Measurements from ENCODE around the gene ADRB1. TPM values are rescaled to one million over a fixed set of nuclear protein-coding genes. Genes with fewer than 3 reads are reported as not detected.

ADRB1 gene
- total RNA-seq, 5 donors from 2014 or later (not counting 1 experiment from before 2014, with no cell fraction given), result 0.09 to 0.90 (median 0.30) TPM

- no CpG with 5 or more reads among the region's 3 CpGs for WGBS (ENCODE audit: insufficient coverage)
- Histone ChIP-seq H3K4me1 (ENCODE audit: control insufficient read depth in 1 of 2, extremely low read depth in 1 of 2, insufficient read depth in 2 of 2, low read length in 2 of 2) (peaks cover 0 to 14% of the 10 kb centered on the region in 2 experiments), H3K36me3 (ENCODE audit: control insufficient read depth in 2 of 2, extremely low read depth in 1 of 2, insufficient read depth in 1 of 2, low read length in 1 of 2) (no peaks in the 10 kb centered on the region), H3K4me3 (ENCODE audit: control insufficient read depth in 1 of 2, extremely low read depth in 1 of 2, low read length in 1 of 2) (no peak overlapping the region), H3K27ac (ENCODE audit: low read length) (no peak overlapping the region), H3K27me3 (replicated peaks in 1 of 2; ENCODE audit: control insufficient read depth in 2 of 2, extremely low read depth in 1 of 2, insufficient read depth in 2 of 2, low read length in 1 of 2) (peaks cover 0 to 5% of the 10 kb centered on the region in 2 experiments), H3K9me3 (no peaks in the 10 kb centered on the region)
- DNase-seq (no peak), ATAC-seq (replicated peaks in 1 of 4) (no peak)
- H3K27me3 Mint-ChIP-seq, result peaks cover 3 to 8% of the 10 kb centered on the region in 2 donors
- H3K4me1 Mint-ChIP-seq, result peaks cover 10 to 17% (median 13%) of the 10 kb centered on the region in 3 donors
- H3K36me3 Mint-ChIP-seq, result no peaks in the 10 kb centered on the region
- H3K9me3 Mint-ChIP-seq, result no peaks in the 10 kb centered on the region
- H3K27ac Mint-ChIP-seq, result no peak overlapping the region
- ChIA-PET POLR2A (no interaction called here), CTCF (no interaction called here)
- H3K4me3 Mint-ChIP-seq, result no peak overlapping the region
Observed at GRCh38 chr10:114065049-114065435, 21.4 kb downstream of the ADRB1 start.

GRCh38 chr10:114068054-114068707, 24.5 kb downstream of the ADRB1 start:
- H3K4me3 Mint-ChIP-seq, result no peak overlapping the region
- POLR2A ChIA-PET, result no interaction called here

GRCh38 chr10:114070710-114071109, 27.0 kb downstream of the ADRB1 start:
- Mint-ChIP-seq H3K27me3 (peaks cover 0 to under 1% of the 10 kb centered on the region in 2 donors), H3K27ac (peak overlapping the region; percentile 28 to 52), H3K4me1 (peaks cover 26 to 37% (median 26%) of the 10 kb centered on the region in 3 donors), H3K4me3 (no peak overlapping the region), H3K9me3 (no peaks in the 10 kb centered on the region), H3K36me3 (no peaks in the 10 kb centered on the region)
- Histone ChIP-seq H3K27me3 (replicated peaks in 1 of 2; ENCODE audit: control insufficient read depth in 2 of 2, extremely low read depth in 1 of 2, insufficient read depth in 2 of 2, low read length in 1 of 2) (no peaks in the 10 kb centered on the region), H3K36me3 (ENCODE audit: control insufficient read depth in 2 of 2, extremely low read depth in 1 of 2, insufficient read depth in 1 of 2, low read length in 1 of 2) (no peaks in the 10 kb centered on the region), H3K9me3 (no peaks in the 10 kb centered on the region), H3K4me1 (ENCODE audit: control insufficient read depth in 1 of 2, extremely low read depth in 1 of 2, insufficient read depth in 2 of 2, low read length in 2 of 2) (peaks cover 10 to 14% of the 10 kb centered on the region in 2 experiments), H3K4me3 (ENCODE audit: control insufficient read depth in 1 of 2, extremely low read depth in 1 of 2, low read length in 1 of 2) (no peak overlapping the region), H3K27ac (ENCODE audit: low read length) (no peak overlapping the region)
- ChIA-PET CTCF (no interaction called here), POLR2A (no interaction called here)
- ATAC-seq (replicated peaks in 1 of 4), result no peak
- no peak for DNase-seq
- WGBS (ENCODE audit: insufficient coverage), result no CpG with 5 or more reads among the region's 5 CpGs

More at GRCh38 chr10:114068054-114068707, 24.5 kb downstream of the ADRB1 start:
- no peaks in the 10 kb centered on the region for H3K9me3 Mint-ChIP-seq
- H3K27ac Mint-ChIP-seq, result no peak overlapping the region
- Histone ChIP-seq H3K4me1 (ENCODE audit: control insufficient read depth in 1 of 2, extremely low read depth in 1 of 2, insufficient read depth in 2 of 2, low read length in 2 of 2) (peaks cover 0 to 4% of the 10 kb centered on the region in 2 experiments), H3K27ac (ENCODE audit: low read length) (no peak overlapping the region), H3K4me3 (ENCODE audit: control insufficient read depth in 1 of 2, extremely low read depth in 1 of 2, low read length in 1 of 2) (no peak overlapping the region), H3K36me3 (ENCODE audit: control insufficient read depth in 2 of 2, extremely low read depth in 1 of 2, insufficient read depth in 1 of 2, low read length in 1 of 2) (no peaks in the 10 kb centered on the region), H3K9me3 (no peaks in the 10 kb centered on the region), H3K27me3 (replicated peaks in 1 of 2; ENCODE audit: control insufficient read depth in 2 of 2, extremely low read depth in 1 of 2, insufficient read depth in 2 of 2, low read length in 1 of 2) (peaks cover 0 to under 1% of the 10 kb centered on the region in 2 experiments)
- CTCF ChIA-PET, result interaction anchor here in 1 of 2 donors (0.6 kb wide), 1 partner anchor 242 kb away, joined by 3 read pairs; no protein-coding TSS in a partner anchor
- peaks cover 0 to 6% of the 10 kb centered on the region in 2 donors for H3K27me3 Mint-ChIP-seq
- 90% methylated on average over 2 of the region's 6 CpGs for WGBS (ENCODE audit: insufficient coverage)
- ATAC-seq (replicated peaks in 1 of 4), result no peak
- DNase-seq, result no peak
- peaks cover 16 to 28% (median 16%) of the 10 kb centered on the region in 3 donors for H3K4me1 Mint-ChIP-seq
- no peaks in the 10 kb centered on the region for H3K36me3 Mint-ChIP-seq

- Histone ChIP-seq H3K27ac (ENCODE audit: low read length) (no peak overlapping the region), H3K27me3 (replicated peaks in 1 of 2; ENCODE audit: control insufficient read depth in 2 of 2, extremely low read depth in 1 of 2, insufficient read depth in 2 of 2, low read length in 1 of 2) (no peaks in the 10 kb centered on the region), H3K4me1 (ENCODE audit: control insufficient read depth in 1 of 2, extremely low read depth in 1 of 2, insufficient read depth in 2 of 2, low read length in 2 of 2) (peaks cover 10 to 14% of the 10 kb centered on the region in 2 experiments), H3K4me3 (ENCODE audit: control insufficient read depth in 1 of 2, extremely low read depth in 1 of 2, low read length in 1 of 2) (no peak overlapping the region), H3K36me3 (ENCODE audit: control insufficient read depth in 2 of 2, extremely low read depth in 1 of 2, insufficient read depth in 1 of 2, low read length in 1 of 2) (no peaks in the 10 kb centered on the region), H3K9me3 (no peaks in the 10 kb centered on the region)
- H3K27me3 Mint-ChIP-seq, result no peaks in the 10 kb centered on the region
- H3K27ac Mint-ChIP-seq, result no peak overlapping the region
- peaks cover 26 to 37% (median 26%) of the 10 kb centered on the region in 3 donors for H3K4me1 Mint-ChIP-seq
- 74% methylated on average over 2 of the region's 4 CpGs for WGBS (ENCODE audit: insufficient coverage)
- CTCF ChIA-PET, result no interaction called here
- DNase-seq, result no peak
- no peaks in the 10 kb centered on the region for H3K36me3 Mint-ChIP-seq
- no peak for ATAC-seq (replicated peaks in 1 of 4)
- no peak overlapping the region for H3K4me3 Mint-ChIP-seq
- H3K9me3 Mint-ChIP-seq, result no peaks in the 10 kb centered on the region
- POLR2A ChIA-PET, result no interaction called here
Observed at GRCh38 chr10:114071178-114071577, 27.5 kb downstream of the ADRB1 start.

GRCh38 chr10:114073395-114074186, 29.9 kb downstream of the ADRB1 start:
- H3K9me3 ChIP-seq, result no peaks in the 10 kb centered on the region
- Mint-ChIP-seq H3K9me3 (no peaks in the 10 kb centered on the region), H3K27ac (no peak overlapping the region), H3K4me1 (peaks cover 17 to 27% (median 17%) of the 10 kb centered on the region in 3 donors), H3K27me3 (no peaks in the 10 kb centered on the region), H3K4me3 (peak overlapping the region in 1 of 3 donors; percentile 2), H3K36me3 (no peaks in the 10 kb centered on the region)
- DNase-seq (peak in 25 of 35 experiments; percentile 5 to 46 (median 21)), ATAC-seq (replicated peaks in 1 of 4) (peak; percentile 71 to 90 (median 80))
- H3K36me3 ChIP-seq (ENCODE audit: control insufficient read depth in 2 of 2, extremely low read depth in 1 of 2, insufficient read depth in 1 of 2, low read length in 1 of 2), result no peaks in the 10 kb centered on the region
- no peak overlapping the region for H3K27ac ChIP-seq (ENCODE audit: low read length)
- CTCF ChIA-PET, result no interaction called here
- no peaks in the 10 kb centered on the region for H3K27me3 ChIP-seq (replicated peaks in 1 of 2; ENCODE audit: control insufficient read depth in 2 of 2, extremely low read depth in 1 of 2, insufficient read depth in 2 of 2, low read length in 1 of 2)
- POLR2A ChIA-PET, result interaction anchor here in 1 of 2 donors (0.6 kb wide), 1 partner anchor 11 kb away, joined by 5 read pairs; no protein-coding TSS in a partner anchor
- peaks cover 10 to 12% of the 10 kb centered on the region in 2 experiments for H3K4me1 ChIP-seq (ENCODE audit: control insufficient read depth in 1 of 2, extremely low read depth in 1 of 2, insufficient read depth in 2 of 2, low read length in 2 of 2)
- H3K4me3 ChIP-seq (ENCODE audit: control insufficient read depth in 1 of 2, extremely low read depth in 1 of 2, low read length in 1 of 2), result peak overlapping the region in 1 of 2 donors; percentile 51
- WGBS (ENCODE audit: insufficient coverage), result 42% methylated on average over 7 of the region's 14 CpGs

- Mint-ChIP-seq H3K4me1 (peaks cover 15 to 25% (median 16%) of the 10 kb centered on the region in 3 donors), H3K36me3 (no peaks in the 10 kb centered on the region), H3K27ac (no peak overlapping the region), H3K27me3 (peaks cover 2 to 3% of the 10 kb centered on the region in 2 donors), H3K4me3 (no peak overlapping the region), H3K9me3 (no peaks in the 10 kb centered on the region)
- H3K9me3 ChIP-seq, result no peaks in the 10 kb centered on the region
- POLR2A ChIA-PET, result interaction anchor here in 1 of 2 donors (0.6 kb wide), 1 partner anchor 50 kb away, joined by 4 read pairs; no protein-coding TSS in a partner anchor
- no peaks in the 10 kb centered on the region for H3K27me3 ChIP-seq (replicated peaks in 1 of 2; ENCODE audit: control insufficient read depth in 2 of 2, extremely low read depth in 1 of 2, insufficient read depth in 2 of 2, low read length in 1 of 2)
- H3K36me3 ChIP-seq (ENCODE audit: control insufficient read depth in 2 of 2, extremely low read depth in 1 of 2, insufficient read depth in 1 of 2, low read length in 1 of 2), result no peaks in the 10 kb centered on the region
- ATAC-seq (replicated peaks in 1 of 4), result no peak
- H3K27ac ChIP-seq (ENCODE audit: low read length), result no peak overlapping the region
- no peak for DNase-seq
- 93% methylated on average over 3 of the region's 6 CpGs for WGBS (ENCODE audit: insufficient coverage)
- CTCF ChIA-PET, result interaction anchor here (0.5 to 0.7 kb wide), 2 partner anchors 140 to 513 kb away, joined by 3 read pairs; no protein-coding TSS in a partner anchor
- H3K4me1 ChIP-seq (ENCODE audit: control insufficient read depth in 1 of 2, extremely low read depth in 1 of 2, insufficient read depth in 2 of 2, low read length in 2 of 2), result peaks cover 10 to 12% of the 10 kb centered on the region in 2 experiments
- H3K4me3 ChIP-seq (ENCODE audit: control insufficient read depth in 1 of 2, extremely low read depth in 1 of 2, low read length in 1 of 2), result no peak overlapping the region
Observed at GRCh38 chr10:114075093-114075492, 31.4 kb downstream of the ADRB1 start.
